ENCODE measurements around the gene MAEA. TPM values are rescaled to one million over a fixed set of nuclear protein-coding genes. Genes with fewer than 3 reads are reported as not detected.

The MAEA gene
- total RNA-seq, 2 experiments from 2014 or later = 61.5 to 63.2 TPM

DNA sequence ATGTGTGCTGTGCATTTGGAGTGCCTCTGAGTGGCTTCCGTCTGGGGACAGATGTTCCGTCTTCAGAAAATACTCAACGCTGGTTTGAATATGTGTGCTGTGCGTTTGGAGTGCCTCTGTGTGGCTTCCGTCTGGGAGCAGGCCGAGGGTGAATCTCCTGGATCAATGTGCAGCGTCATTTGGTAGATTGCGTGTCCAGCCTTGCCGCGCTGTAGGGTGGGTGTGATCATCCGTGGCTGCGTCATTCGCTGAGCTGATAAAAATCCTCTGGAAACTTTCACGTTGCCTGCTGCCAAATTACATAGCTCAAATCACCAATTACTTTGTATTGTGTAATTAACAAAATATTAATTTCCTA, 69.4 kb downstream of the MAEA start:
- Histone ChIP-seq H3K27me3 (ENCODE audit: control insufficient read depth in 1 of 2, insufficient read depth in 2 of 2, low read length in 2 of 2) (no peaks in the 10 kb centered on the region), H3K4me3 (ENCODE audit: low read length) (no peak overlapping the region), H3K9me3 (ENCODE audit: control insufficient read depth in 1 of 2, insufficient read depth in 1 of 2, low read length in 2 of 2) (no peaks in the 10 kb centered on the region), H3K4me1 (ENCODE audit: insufficient read depth, low read length) (peaks cover 6% of the 10 kb centered on the region), H3K36me3 (ENCODE audit: insufficient read depth, low read length) (peaks cover 39% of the 10 kb centered on the region), H3K27ac (ENCODE audit: low read depth in 1 of 2, low read length in 2 of 2) (no peak overlapping the region)
- CTCF ChIA-PET = no interaction called here
- Mint-ChIP-seq H3K27me3 (no peaks in the 10 kb centered on the region), H3K36me3 (ENCODE audit: low read depth) (peaks cover 15% of the 10 kb centered on the region), H3K27ac (no peak overlapping the region), H3K4me1 (ENCODE audit: low read depth) (no peaks in the 10 kb centered on the region), H3K4me3 (no peak overlapping the region), H3K9me3 (no peaks in the 10 kb centered on the region)
- ATAC-seq (ENCODE audit: poor library complexity) (no peak), DNase-seq (no peak)
- POLR2A ChIA-PET = no interaction called here
- intact Hi-C loops (cut with DNase I, micrococcal nuclease) = no loop called here
- TF ChIP-seq, protein P1, sequence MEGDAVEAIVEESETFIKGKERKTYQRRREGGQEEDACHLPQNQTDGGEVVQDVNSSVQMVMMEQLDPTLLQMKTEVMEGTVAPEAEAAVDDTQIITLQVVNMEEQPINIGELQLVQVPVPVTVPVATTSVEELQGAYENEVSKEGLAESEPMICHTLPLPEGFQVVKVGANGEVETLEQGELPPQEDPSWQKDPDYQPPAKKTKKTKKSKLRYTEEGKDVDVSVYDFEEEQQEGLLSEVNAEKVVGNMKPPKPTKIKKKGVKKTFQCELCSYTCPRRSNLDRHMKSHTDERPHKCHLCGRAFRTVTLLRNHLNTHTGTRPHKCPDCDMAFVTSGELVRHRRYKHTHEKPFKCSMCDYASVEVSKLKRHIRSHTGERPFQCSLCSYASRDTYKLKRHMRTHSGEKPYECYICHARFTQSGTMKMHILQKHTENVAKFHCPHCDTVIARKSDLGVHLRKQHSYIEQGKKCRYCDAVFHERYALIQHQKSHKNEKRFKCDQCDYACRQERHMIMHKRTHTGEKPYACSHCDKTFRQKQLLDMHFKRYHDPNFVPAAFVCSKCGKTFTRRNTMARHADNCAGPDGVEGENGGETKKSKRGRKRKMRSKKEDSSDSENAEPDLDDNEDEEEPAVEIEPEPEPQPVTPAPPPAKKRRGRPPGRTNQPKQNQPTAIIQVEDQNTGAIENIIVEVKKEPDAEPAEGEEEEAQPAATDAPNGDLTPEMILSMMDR (IDR thresholded peaks at IDR 0.05) = no peak

DNA sequence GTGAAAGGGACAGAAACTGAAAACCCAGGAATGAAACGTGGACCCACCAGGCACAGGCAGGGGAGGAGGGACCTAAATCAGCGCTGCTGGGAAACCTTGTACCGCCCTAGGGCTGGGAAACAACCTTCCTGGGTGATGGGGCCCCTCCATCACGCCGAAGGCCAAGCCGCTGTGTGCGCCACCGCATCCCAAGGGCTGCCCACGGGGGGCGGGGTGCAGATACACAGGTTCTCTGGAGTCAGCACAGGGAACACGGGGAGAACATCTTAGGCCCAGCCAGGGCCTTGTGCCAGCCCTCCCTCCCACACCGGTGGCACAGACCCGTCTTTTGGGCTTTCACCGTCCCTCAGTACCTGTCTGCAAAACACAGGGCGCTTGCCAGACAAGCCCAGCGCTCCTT, 70.3 kb downstream of the MAEA start:
- Histone ChIP-seq H3K27ac (ENCODE audit: low read depth in 1 of 2, low read length in 2 of 2) (no peak overlapping the region), H3K9me3 (ENCODE audit: control insufficient read depth in 1 of 2, insufficient read depth in 1 of 2, low read length in 2 of 2) (no peaks in the 10 kb centered on the region), H3K4me1 (ENCODE audit: insufficient read depth, low read length) (peaks cover 6% of the 10 kb centered on the region), H3K36me3 (ENCODE audit: insufficient read depth, low read length) (peaks cover 35% of the 10 kb centered on the region), H3K27me3 (ENCODE audit: control insufficient read depth in 1 of 2, insufficient read depth in 2 of 2, low read length in 2 of 2) (no peaks in the 10 kb centered on the region), H3K4me3 (ENCODE audit: low read length) (no peak overlapping the region)
- DNase-seq = no peak
- H3K9me3 Mint-ChIP-seq = no peaks in the 10 kb centered on the region
- no peak for ATAC-seq (ENCODE audit: poor library complexity)
- no peaks in the 10 kb centered on the region for H3K27me3 Mint-ChIP-seq
- intact Hi-C loops (cut with DNase I, micrococcal nuclease) = no loop called here
- TF ChIP-seq, protein P1 (IDR thresholded peaks at IDR 0.05) = no peak
- H3K36me3 Mint-ChIP-seq (ENCODE audit: low read depth) = peaks cover 15% of the 10 kb centered on the region
- no peak overlapping the region for H3K27ac Mint-ChIP-seq
- no peaks in the 10 kb centered on the region for H3K4me1 Mint-ChIP-seq (ENCODE audit: low read depth)
- CTCF ChIA-PET = no interaction called here
- POLR2A ChIA-PET = no interaction called here
- H3K4me3 Mint-ChIP-seq = no peak overlapping the region

DNA sequence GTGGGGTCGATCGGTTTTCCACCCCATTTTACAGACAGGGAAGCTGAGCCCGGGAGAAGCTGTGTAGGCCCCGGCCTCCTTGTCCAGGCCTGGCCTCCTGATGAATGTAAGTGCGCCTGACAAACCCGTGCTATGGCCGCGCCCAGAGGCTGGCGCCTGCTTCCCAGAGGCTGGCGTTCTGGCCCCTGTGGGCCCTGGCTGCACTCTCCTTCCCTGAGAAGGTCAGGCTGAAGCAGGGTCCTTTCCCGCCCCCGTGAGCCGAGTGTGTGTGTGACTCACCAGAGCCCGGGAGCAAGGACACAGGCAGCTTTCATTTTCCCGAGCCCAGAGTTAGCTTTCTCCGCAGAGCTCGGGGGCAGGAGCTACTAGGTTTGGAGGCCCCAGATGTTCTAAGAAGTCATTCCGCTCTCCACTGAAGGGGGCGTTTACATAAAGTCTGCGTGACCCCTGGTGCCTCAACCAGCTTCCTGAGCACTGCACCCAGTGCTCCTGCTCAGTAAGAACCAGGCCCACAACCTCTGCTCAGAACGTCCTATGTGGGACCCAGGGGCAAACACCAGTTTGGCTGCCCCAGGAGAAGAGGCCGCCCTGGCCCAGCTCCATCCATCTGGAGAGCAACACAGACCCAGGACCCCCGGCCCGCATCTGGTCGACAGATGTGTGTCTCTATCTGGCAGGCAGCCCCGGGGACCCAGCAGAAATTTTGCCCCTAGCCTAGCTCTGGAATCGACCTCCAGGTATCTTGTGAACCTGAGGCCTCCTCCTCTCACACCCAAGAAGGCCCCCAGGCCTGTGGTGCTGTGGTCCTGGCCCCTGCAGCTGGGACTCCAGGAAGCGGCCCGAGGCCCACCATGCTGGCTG, 71.0 kb downstream of the MAEA start:
- CTCF ChIA-PET = no interaction called here
- no peak for DNase-seq
- no peak overlapping the region for H3K27ac Mint-ChIP-seq

More for the DNA sequence above, 71.0 kb downstream of the MAEA start:
- no peaks in the 10 kb centered on the region for H3K27me3 ChIP-seq (ENCODE audit: control insufficient read depth in 1 of 2, insufficient read depth in 2 of 2, low read length in 2 of 2)
- intact Hi-C loops (cut with DNase I, micrococcal nuclease) = no loop called here
- peaks cover 6% of the 10 kb centered on the region for H3K4me1 ChIP-seq (ENCODE audit: insufficient read depth, low read length)
- POLR2A ChIA-PET = no interaction called here
- TF ChIP-seq, protein P1 (IDR thresholded peaks at IDR 0.05) = no peak
- Mint-ChIP-seq H3K4me1 (ENCODE audit: low read depth) (no peaks in the 10 kb centered on the region), H3K27me3 (no peaks in the 10 kb centered on the region), H3K36me3 (ENCODE audit: low read depth) (peaks cover 15% of the 10 kb centered on the region), H3K4me3 (no peak overlapping the region), H3K9me3 (no peaks in the 10 kb centered on the region)
- H3K4me3 ChIP-seq (ENCODE audit: low read length) = no peak overlapping the region
- peaks cover 32% of the 10 kb centered on the region for H3K36me3 ChIP-seq (ENCODE audit: insufficient read depth, low read length)
- no peak for ATAC-seq (ENCODE audit: poor library complexity)
- no peak overlapping the region for H3K27ac ChIP-seq (ENCODE audit: low read depth in 1 of 2, low read length in 2 of 2)
- H3K9me3 ChIP-seq (ENCODE audit: control insufficient read depth in 1 of 2, insufficient read depth in 1 of 2, low read length in 2 of 2) = no peaks in the 10 kb centered on the region
